Measurements from ENCODE around the gene PLB1. TPM values are rescaled to one million over a fixed set of nuclear protein-coding genes. Genes with fewer than 3 reads are reported as not detected.

Gene PLB1
- total and polyA plus RNA-seq, 9 of the 15 experiments (the other 6 are each of a cell fraction or from before 2014, with no cell fraction given): 0.01 to 0.09 (median 0.07) TPM; not detected in 2

GRCh38 chr2:28583899-28584553 lies 88.2 kb downstream of the PLB1 start (continued):
- peak; percentile 22; the same call in 1 of the 2 replicates for TF ChIP-seq MYC (IDR thresholded peaks at IDR 0.05; ENCODE audit: low read depth, low read length)
- TF ChIP-seq MYC (CRISPR knock-in tag; IDR thresholded peaks at IDR 0.05; ENCODE audit: borderline replicate concordance, low read depth): no peak
- TF ChIP-seq E2F3 (CRISPR knock-in tag; IDR thresholded peaks at IDR 0.05): no peak
- peak; percentile 74 for TF ChIP-seq ZEB2 (IDR thresholded peaks at IDR 0.05)
- TF ChIP-seq GATAD2A (IDR thresholded peaks at IDR 0.05): peak; percentile 48; the same call in 1 of the 2 replicates
- TF ChIP-seq ZNF644 (tag; IDR thresholded peaks at IDR 0.05; ENCODE audit: low read depth): 0 out of 2 replicates have a peak, but pooled peaks have one; percentile 27
- no peak for TF ChIP-seq MTA3 (IDR thresholded peaks at IDR 0.05; ENCODE audit: borderline replicate concordance)
- no peak for TF ChIP-seq FOXJ3 (CRISPR knock-in tag; IDR thresholded peaks at IDR 0.05)
- TF ChIP-seq XRCC4 (IDR thresholded peaks at IDR 0.05; ENCODE audit: extremely low read depth, insufficient read depth, insufficient read length): no peak
- TF ChIP-seq ADNP (tag; IDR thresholded peaks at IDR 0.05): no peak
- TF ChIP-seq MTA2 (IDR thresholded peaks at IDR 0.05; ENCODE audit: low read depth): no peak
- TF ChIP-seq MGA (IDR thresholded peaks at IDR 0.05): peak; percentile 78
- TF ChIP-seq ZNF766 (CRISPR knock-in tag; conservative IDR thresholded peaks at IDR 0.05): peak; percentile 73; the same call in 1 of the 2 replicates
- TF ChIP-seq ZNF282 (CRISPR knock-in tag; IDR thresholded peaks at IDR 0.05): no peak
- TF ChIP-seq ZNF311 (CRISPR knock-in tag; IDR thresholded peaks at IDR 0.05): no peak
- TF ChIP-seq POLR2B (IDR thresholded peaks at IDR 0.05; ENCODE audit: low read depth, partially characterized antibody): no peak
- TF ChIP-seq, protein P1, sequence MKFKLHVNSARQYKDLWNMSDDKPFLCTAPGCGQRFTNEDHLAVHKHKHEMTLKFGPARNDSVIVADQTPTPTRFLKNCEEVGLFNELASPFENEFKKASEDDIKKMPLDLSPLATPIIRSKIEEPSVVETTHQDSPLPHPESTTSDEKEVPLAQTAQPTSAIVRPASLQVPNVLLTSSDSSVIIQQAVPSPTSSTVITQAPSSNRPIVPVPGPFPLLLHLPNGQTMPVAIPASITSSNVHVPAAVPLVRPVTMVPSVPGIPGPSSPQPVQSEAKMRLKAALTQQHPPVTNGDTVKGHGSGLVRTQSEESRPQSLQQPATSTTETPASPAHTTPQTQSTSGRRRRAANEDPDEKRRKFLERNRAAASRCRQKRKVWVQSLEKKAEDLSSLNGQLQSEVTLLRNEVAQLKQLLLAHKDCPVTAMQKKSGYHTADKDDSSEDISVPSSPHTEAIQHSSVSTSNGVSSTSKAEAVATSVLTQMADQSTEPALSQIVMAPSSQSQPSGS (CRISPR knock-in tag; IDR thresholded peaks at IDR 0.05): no peak
- peak; percentile 82 for TF ChIP-seq MAFF (IDR thresholded peaks at IDR 0.05; ENCODE audit: low read length)

Data from K562 (cell line).